ENCODE data around the gene TGFBR1.

TGFBR1 gene

DNA sequence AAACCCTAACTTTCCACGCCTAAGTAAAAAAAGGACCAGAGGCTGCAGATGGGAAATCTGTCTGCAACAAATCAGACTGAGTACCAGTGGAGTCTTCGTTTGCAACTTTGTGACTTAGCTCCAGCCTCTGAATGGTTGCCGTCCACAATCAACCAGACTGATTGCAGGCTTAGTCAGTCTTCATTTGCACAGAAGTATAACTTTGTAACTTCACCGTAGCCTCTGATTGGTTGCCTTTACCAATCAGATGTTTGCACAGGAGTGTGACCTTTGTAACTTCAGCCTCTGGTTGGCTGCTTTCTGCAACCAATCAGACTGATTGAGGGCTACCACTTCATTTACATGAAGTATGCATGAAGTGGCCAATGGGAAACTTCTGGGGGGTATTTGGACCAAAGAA lies 53.7 kb downstream of the TGFBR1 start:
- TF ChIP-seq, protein P1, sequence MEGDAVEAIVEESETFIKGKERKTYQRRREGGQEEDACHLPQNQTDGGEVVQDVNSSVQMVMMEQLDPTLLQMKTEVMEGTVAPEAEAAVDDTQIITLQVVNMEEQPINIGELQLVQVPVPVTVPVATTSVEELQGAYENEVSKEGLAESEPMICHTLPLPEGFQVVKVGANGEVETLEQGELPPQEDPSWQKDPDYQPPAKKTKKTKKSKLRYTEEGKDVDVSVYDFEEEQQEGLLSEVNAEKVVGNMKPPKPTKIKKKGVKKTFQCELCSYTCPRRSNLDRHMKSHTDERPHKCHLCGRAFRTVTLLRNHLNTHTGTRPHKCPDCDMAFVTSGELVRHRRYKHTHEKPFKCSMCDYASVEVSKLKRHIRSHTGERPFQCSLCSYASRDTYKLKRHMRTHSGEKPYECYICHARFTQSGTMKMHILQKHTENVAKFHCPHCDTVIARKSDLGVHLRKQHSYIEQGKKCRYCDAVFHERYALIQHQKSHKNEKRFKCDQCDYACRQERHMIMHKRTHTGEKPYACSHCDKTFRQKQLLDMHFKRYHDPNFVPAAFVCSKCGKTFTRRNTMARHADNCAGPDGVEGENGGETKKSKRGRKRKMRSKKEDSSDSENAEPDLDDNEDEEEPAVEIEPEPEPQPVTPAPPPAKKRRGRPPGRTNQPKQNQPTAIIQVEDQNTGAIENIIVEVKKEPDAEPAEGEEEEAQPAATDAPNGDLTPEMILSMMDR (IDR thresholded peaks at IDR 0.05; ENCODE audit: low read depth, low read length): no peak
- no peak for DNase-seq (ENCODE audit: extremely low read depth, low read depth)

DNA sequence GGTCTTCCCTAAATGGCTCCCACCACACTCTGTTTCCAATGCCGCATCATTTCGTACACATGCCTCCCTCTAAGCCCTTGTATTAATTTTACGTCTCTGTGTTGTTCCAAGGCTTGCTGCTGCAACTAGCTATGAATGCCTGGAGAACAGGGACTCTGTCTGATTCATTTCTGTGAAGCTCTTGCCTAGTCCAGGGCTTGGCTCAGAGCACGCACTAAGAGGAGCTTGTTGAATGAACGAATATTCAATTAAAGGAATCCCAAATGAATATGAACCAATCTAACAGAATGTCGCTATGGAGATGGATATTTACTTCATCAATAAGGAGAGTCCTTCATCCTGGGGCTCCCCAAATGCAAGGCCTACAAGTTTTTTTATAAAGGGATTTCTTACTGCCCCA lies 55.3 kb downstream of the TGFBR1 start:
- TF ChIP-seq, protein P1 (IDR thresholded peaks at IDR 0.05; ENCODE audit: low read depth, low read length): no peak
- no peak for DNase-seq (ENCODE audit: extremely low read depth, low read depth)

DNA sequence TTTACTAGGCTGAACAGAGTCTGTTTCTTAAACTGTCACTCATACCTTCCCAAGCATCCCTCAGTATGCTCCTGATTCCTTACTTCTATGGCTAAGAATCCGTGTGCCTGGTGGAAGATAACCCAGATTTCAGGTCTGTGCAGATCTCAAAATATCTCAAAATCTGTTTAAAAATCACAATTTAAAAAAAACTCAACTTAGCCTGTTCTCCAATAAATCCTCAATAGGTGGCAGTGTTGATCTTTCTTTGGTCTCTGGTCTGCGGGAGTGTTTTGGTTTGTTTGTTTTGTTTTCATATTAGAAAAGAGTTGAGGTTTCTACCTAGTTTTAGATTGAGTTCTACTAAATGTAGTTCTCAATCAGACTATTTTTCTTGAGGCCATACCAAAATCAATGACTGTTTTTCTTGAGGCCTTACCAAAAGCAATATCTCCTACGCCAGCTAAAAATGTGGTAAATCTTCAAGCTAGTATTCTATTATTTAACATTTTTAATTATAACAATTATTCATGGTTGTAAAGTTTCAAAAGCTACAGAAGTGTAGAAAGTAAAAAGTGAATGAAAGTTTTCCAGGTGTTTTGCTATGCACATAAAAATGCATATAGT lies 57.9 kb downstream of the TGFBR1 start:
- TF ChIP-seq, protein P1 (IDR thresholded peaks at IDR 0.05; ENCODE audit: low read depth, low read length): peak; percentile 58
- peak; percentile 20 for DNase-seq (ENCODE audit: extremely low read depth, low read depth)

DNA sequence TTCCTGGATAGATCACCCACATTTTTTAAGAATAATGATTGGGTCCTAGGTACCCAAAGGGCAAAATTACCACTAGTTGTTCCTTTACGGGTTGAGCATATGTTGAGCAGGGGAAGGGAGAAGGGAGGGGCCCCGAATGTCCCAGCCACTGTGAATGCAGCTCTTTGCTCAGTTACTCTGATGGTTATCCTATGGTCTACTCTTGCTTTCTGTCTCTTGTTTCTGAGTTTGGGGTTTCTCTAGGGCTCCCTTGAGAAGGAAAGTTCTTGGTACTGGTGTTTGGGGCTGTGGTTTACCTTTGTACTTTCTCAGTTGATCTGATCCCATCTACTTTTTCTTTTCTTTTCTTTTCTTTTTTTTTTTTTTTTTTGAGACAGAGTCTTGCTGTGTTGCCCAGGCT lies 61.2 kb downstream of the TGFBR1 start:
- TF ChIP-seq, protein P1 (IDR thresholded peaks at IDR 0.05; ENCODE audit: low read depth, low read length): no peak
- no peak for DNase-seq (ENCODE audit: extremely low read depth, low read depth)

DNA sequence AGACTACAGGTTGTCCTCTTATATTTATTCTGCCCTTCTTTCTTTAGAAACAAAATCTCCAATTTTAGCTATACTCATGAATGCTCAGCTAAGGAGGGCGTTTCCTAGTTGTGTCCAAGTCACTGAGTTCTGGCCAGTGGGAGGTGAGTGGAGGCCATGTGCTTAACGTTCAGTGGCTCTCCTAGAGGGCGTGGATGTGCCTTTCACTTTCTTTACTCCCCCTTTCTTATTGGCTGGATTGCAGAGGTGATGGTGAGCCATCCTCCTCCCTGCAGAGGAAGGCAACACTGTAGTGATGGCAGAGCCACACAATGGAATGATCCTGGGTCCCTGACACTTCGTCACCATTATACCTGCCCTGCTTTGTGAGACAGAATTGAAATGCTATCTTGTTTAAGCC lies 62.2 kb downstream of the TGFBR1 start:
- DNase-seq (ENCODE audit: extremely low read depth, low read depth): no peak
- TF ChIP-seq, protein P1 (IDR thresholded peaks at IDR 0.05; ENCODE audit: low read depth, low read length): no peak

DNA sequence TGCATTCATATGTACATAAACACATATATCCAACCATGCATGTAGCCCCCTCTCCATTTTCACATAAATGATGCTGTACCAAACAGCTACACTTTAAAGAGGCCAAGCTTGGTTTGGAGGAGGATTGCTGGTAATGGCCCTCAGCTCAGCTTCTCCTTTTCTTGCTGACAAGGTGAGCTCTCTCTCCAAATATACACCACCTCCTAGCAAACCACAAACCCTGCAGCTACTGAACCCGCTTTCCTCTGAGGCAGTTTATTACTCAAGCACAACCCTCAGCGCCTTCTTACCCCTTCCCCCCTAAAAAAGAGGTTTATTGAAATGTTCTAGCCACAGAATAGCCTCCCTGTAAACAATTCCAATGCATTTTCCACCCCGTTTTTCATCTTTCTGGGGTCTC lies 62.8 kb downstream of the TGFBR1 start:
- TF ChIP-seq, protein P1 (IDR thresholded peaks at IDR 0.05; ENCODE audit: low read depth, low read length): no peak
- DNase-seq (ENCODE audit: extremely low read depth, low read depth): no peak

DNA sequence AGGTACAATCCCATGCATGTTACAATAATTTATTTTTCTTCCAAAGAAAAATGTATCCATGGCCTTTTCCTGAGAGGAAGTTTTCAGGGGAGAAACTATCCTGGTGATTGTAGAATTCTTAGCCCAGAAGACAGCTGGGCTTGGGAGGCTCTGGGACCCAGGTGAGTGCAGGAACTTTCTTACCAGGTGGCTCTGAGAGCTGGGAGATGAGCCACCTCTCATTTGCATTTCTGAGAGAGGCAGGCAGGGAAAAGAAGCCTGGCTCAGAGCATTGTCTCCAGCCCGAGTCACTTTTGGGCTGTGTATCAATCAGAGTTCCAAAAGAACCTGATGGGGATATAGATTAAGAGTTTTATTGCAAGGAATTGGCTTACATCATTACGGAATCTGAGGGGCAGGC lies 64.2 kb downstream of the TGFBR1 start:
- DNase-seq (ENCODE audit: extremely low read depth, low read depth): no peak
- TF ChIP-seq, protein P1 (IDR thresholded peaks at IDR 0.05; ENCODE audit: low read depth, low read length): no peak
